HAP-1 (cell line): ENCODE data around the gene TJP2.
A peak's percentile ranks its signal among the peaks of the same experiment; 100 is the strongest.

ENCODE experiments used
- DNase-seq, 2 experiments: peaks; one replicate each; pipeline ENCODE4 v3.0.0-alpha.2; 2016 to 2020; ENCODE audit warnings: low spot score in 2 of 2
- H3K27me3 ChIP-seq: fragments of 250-450 bp; sonication (Bioruptor Pico); 2 replicates; pipeline ENCODE4 v1.5.1; 2020; ENCODE audit warnings: low read depth, mild to moderate bottlenecking, moderate library complexity
- H3K36me3 ChIP-seq: fragments of 250-450 bp; sonication (Bioruptor Pico); replicated peaks from 2 replicates; pipeline ENCODE4 v1.5.1; 2020; ENCODE audit warnings: mild to moderate bottlenecking
- H3K4me1 ChIP-seq: fragments of 250-450 bp; sonication (Bioruptor Pico); 2 replicates; pipeline ENCODE4 v1.5.1; 2020; ENCODE audit warnings: mild to moderate bottlenecking
- H3K4me3 ChIP-seq: fragments of 250-450 bp; sonication (Bioruptor Pico); 2 replicates; pipeline ENCODE4 v1.5.1; 2020; ENCODE audit warnings: mild to moderate bottlenecking, moderate library complexity
- H3K9me3 ChIP-seq: fragments of 250-450 bp; sonication (Bioruptor Pico); 2 replicates; pipeline ENCODE4 v1.5.1; 2020; ENCODE audit warnings: mild to moderate bottlenecking, moderate library complexity
- in situ Hi-C: fragments of 300-500 bp; cut with MboI; formaldehyde crosslinking; loops from 3 replicates; pipeline ENCODE4 v1.14.3; 2020; ENCODE audit warnings: low sequenced_read_pairs, inconsistent platforms, mixed read lengths

TJP2 gene

DNA sequence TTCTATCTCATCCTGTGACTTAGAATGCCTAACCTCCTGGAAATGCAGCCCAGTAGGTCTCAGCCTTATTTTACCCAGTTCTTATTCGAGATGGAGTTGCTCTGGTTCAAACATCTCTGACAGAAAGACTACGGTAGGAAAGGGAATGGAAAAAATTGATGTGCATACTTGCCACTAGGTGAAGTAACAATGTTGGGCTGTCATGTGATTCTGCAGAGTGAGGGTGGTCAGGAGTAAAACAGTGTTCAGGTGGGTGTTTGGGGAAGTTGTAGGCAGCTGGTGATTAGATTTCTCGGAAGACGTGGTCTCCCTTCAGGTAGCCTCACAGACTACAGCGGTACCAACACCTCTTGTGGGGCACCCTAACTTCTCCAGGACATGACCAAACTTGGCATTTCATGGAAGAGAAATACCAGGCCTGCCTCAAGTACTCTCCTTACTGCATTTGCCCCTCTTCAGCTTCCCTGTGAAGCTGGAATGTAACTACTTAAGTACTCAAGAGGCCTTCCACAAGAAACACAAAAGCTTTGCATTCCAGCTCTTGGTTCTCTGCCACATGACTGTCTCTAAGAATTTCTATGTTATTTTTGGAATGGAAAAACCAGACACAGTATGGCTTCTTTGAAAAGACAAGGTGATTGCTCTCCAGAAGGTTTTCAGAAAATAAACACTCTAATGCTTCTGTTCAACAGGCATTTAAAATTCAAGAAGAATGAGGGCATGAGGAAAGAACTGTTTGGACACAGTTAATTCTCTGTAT is 133.5 kb downstream of the TJP2 start:
- in situ Hi-C loops: no loop called here
- H3K9me3 ChIP-seq: peaks cover 6% of the 10 kb centered on the region; the same call in 1 of the 2 replicates
- peak; percentile 48 to 81 for DNase-seq
- H3K4me1 ChIP-seq: peaks cover 20% of the 10 kb centered on the region
- H3K27me3 ChIP-seq: 0 out of 2 replicates have a peak, but pooled peaks cover 4% of the 10 kb centered on the region
- no peak overlapping the region for H3K4me3 ChIP-seq
- no peaks in the 10 kb centered on the region for H3K36me3 ChIP-seq

DNA sequence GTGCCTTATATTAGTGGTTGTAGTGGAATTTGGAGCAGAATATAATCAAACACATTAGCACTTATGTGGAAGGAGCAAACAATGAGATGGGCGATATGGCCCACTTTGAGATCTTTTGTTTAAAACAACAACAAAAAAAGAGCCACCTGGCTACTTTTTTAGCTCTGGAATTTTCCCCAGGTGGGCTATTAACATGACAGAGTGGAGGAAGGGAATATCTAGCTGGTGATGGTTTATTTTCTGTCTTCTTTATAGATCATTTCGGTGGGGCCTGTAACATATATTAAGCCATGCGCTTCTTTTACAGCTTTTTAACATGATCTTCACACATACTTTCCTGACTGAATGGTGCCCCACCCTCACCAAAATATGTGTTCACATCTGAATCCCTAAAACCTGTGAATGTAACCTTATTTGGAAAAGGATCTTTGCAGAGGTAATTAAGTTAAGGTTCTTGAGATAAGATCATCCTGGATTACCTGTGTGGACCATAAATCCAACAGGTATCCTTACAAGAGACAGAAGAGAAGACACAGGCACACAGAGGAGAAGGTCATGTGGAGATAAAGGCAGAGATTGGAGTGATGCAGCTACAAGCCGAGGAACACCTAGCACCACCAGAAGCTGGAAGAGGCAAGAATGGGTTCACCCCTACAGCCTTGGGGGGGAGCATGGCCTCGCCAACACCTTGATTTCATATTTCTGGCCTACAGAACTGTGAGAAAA is 134.3 kb downstream of the TJP2 start:
- no peak overlapping the region for H3K4me3 ChIP-seq
- 0 out of 2 replicates have a peak, but pooled peaks cover 4% of the 10 kb centered on the region for H3K27me3 ChIP-seq
- no peaks in the 10 kb centered on the region for H3K36me3 ChIP-seq
- in situ Hi-C loops: no loop called here
- H3K4me1 ChIP-seq: peaks cover 20% of the 10 kb centered on the region
- peaks cover 13% of the 10 kb centered on the region for H3K9me3 ChIP-seq
- DNase-seq: no peak

DNA sequence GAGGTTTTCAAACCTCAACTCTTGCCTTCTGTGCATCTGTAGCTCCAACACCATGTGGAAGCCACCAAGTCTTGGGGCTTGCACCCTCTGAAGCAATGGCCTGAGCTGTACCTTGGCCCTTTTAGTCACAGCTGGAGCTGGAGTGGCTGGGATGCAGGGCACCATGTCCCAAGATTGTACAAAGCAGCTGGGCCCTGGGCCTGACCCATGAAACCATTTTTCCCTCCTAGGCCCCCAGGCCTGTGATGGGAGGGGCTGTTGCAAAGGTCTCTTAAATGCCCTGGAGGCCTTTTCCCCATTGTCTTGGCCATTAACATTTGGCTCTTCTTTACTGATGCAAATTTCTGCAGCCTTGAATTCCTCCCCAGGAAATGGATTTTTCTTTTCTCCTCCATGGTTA is 139.1 kb downstream of the TJP2 start:
- Histone ChIP-seq H3K27me3 (no peaks in the 10 kb centered on the region), H3K9me3 (peaks cover 18% of the 10 kb centered on the region), H3K4me3 (no peak overlapping the region), H3K4me1 (peaks cover 5% of the 10 kb centered on the region), H3K36me3 (no peaks in the 10 kb centered on the region)
- DNase-seq: no peak
- in situ Hi-C loops: no loop called here

DNA sequence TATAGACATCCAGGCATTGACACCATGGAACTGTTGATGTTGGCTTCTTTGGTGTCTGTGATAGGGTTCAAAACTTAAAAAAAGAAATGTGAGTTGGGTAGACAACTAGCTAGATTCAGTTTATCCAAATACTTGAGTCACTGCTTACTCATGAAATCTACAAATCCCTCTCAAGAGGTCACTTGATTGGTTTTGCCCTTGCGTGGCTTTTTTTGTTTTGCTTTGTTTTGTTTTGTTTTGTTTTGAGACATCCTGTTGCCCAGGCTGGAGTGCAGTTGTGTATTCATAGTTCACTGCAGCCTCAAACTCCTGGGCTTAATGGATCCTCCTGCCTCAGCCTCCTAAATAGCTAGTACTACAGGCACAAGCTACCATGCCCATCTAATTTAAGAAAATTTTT is 140.5 kb downstream of the TJP2 start:
- H3K36me3 ChIP-seq: no peaks in the 10 kb centered on the region
- H3K9me3 ChIP-seq: peaks cover 18% of the 10 kb centered on the region
- H3K4me1 ChIP-seq: no peaks in the 10 kb centered on the region
- H3K27me3 ChIP-seq: peaks cover 11% of the 10 kb centered on the region
- H3K4me3 ChIP-seq: no peak overlapping the region
- in situ Hi-C loops: no loop called here
- DNase-seq: no peak

DNA sequence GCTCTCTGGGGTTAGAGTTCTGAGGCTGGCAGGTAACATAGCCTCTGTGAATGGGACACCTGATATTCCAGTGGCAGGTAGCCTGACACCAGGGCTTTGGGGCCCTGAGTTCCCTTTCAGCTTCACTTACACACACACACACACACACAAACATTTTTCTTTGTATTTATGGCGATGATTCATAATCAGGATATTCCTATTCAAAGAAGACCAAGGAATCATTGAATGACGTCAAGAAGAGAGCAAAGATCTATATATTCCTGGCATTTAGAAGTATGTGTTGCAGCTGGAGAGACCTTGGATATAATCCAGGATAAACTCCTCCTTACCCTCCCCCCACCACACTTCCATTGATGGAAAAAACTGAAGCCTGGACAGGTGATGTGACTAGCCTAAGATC is 143.0 kb downstream of the TJP2 start:
- in situ Hi-C loops: no loop called here
- H3K27me3 ChIP-seq: peaks cover 23% of the 10 kb centered on the region
- H3K9me3 ChIP-seq: peaks cover 18% of the 10 kb centered on the region
- H3K36me3 ChIP-seq: no peaks in the 10 kb centered on the region
- no peaks in the 10 kb centered on the region for H3K4me1 ChIP-seq
- no peak for DNase-seq
- no peak overlapping the region for H3K4me3 ChIP-seq

DNA sequence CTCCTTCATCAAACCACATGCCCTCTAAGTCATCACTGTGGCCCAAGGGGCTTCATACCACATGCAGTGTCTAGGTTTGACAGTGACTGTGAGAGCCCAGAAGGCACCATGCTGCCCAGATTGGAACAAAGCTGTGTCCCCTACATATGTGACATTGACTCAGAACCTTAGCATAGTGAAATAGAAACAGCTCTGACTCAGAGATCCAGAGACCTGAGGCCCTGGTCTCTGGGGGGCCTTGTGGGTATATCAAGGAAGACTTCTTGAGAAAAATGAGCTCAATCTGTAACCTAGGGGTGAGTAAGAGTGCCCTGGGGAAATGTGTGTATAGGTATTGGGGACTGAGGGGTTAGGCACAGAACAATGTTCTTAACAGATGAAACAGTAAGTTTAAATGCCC is 143.8 kb downstream of the TJP2 start:
- no peak for DNase-seq
- in situ Hi-C loops: no loop called here
- Histone ChIP-seq H3K4me1 (no peaks in the 10 kb centered on the region), H3K4me3 (no peak overlapping the region), H3K9me3 (peaks cover 12% of the 10 kb centered on the region), H3K27me3 (peaks cover 25% of the 10 kb centered on the region), H3K36me3 (no peaks in the 10 kb centered on the region)

DNA sequence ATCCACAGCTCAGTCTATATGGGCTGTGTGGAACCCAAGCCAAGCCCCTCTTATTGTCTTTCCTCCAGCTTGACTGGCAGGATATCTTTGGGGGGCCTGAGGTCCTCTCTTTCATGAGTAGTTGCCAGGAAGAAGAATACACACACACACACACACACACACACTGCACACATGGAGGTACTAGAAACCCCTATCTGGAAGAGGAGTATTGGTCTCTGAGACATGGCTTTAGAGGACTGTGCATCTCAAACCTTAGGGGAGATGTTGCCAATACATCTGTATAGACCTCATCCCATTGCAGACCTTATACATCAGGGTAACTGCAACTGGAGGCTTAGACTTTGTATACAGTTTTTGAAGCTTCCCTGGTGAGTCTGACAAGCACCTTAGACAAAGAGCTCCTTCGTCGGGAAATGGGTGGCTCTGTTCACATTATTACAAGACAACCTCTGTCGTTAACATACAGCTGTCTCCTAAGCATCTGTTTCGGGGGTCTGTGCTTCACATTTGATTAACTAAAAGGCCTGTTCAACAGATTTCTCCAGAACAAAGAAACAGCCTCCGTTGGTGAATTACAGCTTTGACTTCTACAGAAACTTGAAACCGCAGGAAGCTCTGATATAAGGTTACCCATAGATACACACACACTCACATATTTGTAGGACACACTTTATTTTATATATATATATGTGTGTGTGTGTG is 145.4 kb downstream of the TJP2 start:
- Histone ChIP-seq H3K36me3 (no peaks in the 10 kb centered on the region), H3K9me3 (no peaks in the 10 kb centered on the region; the same call in 1 of the 2 replicates), H3K27me3 (peaks cover 25% of the 10 kb centered on the region), H3K4me3 (no peak overlapping the region), H3K4me1 (no peaks in the 10 kb centered on the region)
- in situ Hi-C loops: no loop called here
- no peak for DNase-seq

DNA sequence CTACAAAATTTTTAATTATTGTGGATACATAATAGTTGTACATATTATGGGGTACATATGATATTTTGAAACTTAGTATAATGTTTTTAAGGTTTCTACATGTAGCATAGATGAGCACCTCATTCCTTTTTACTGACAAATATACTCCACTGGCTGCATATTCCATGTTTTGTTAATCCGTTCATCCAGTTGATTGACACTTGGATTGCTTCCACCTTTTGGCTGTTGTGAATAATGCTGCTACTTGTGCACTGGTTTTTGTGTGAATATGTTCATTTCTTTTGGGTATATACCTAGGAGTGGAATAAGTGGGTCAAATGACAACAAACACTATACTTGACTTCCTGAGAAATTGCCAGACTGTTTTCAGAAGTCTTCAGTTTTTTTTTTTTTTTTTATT is 148.2 kb downstream of the TJP2 start:
- no peaks in the 10 kb centered on the region for H3K9me3 ChIP-seq
- no peak for DNase-seq
- no peaks in the 10 kb centered on the region for H3K4me1 ChIP-seq
- H3K4me3 ChIP-seq: no peak overlapping the region
- H3K36me3 ChIP-seq: no peaks in the 10 kb centered on the region
- peaks cover 34% of the 10 kb centered on the region for H3K27me3 ChIP-seq
- in situ Hi-C loops: no loop called here

DNA sequence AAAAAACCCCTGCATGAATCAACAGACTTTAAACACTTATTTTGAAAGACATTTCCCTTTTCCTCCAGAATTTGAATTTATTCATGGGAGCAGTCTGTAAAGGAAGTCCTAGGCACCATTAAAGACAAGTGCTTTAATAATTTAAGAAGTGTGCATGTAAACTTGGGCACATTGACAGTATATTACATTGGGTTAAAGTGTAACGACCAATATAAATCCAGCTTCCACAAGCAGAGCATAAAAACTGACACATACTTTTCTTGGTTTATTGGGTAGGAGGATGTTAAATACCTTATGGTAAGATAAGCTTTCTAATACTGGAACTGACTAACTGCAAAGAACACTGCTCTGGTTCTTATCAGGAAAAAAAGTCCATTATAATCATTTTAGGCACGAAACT is 149.8 kb downstream of the TJP2 start:
- H3K27me3 ChIP-seq: peaks cover 32% of the 10 kb centered on the region
- no peak for DNase-seq
- H3K9me3 ChIP-seq: no peaks in the 10 kb centered on the region
- no peaks in the 10 kb centered on the region for H3K4me1 ChIP-seq
- no peak overlapping the region for H3K4me3 ChIP-seq
- in situ Hi-C loops: no loop called here
- H3K36me3 ChIP-seq: no peaks in the 10 kb centered on the region
